SU-DHL-6 (cell line): ENCODE data around the gene FAM98C.
A peak's percentile ranks its signal among the peaks of the same experiment; 100 is the strongest.

Source experiments
- H2AFZ ChIP-seq: fragments of 200-600 bp; sonication (generic); 2 replicates; pipeline ENCODE4 v1.6.1; 2014; ENCODE audit warnings: low read depth, mild to moderate bottlenecking, moderate library complexity, mixed read lengths, antibody characterized with exemption, low read length; ENCODE audit not compliant: severe bottlenecking
- H3F3A ChIP-seq: fragments of 200-600 bp; shearing (Covaris generic); 2 replicates; pipeline ENCODE4 v1.6.0; 2016; ENCODE audit warnings: antibody characterized with exemption, mild to moderate bottlenecking; ENCODE audit not compliant: insufficient read depth
- H3K27ac ChIP-seq: fragments of 200-600 bp; sonication (generic); 2 replicates; pipeline ENCODE4 v1.5.1; 2016; ENCODE audit warnings: low read depth, mild to moderate bottlenecking, low read length, moderate library complexity, mixed read lengths
- H3K27me3 ChIP-seq: fragments of 200-600 bp; sonication (generic), shearing (Covaris generic); 2 replicates; pipeline ENCODE4 v1.6.0; 2014; ENCODE audit warnings: mild to moderate bottlenecking, low read length
- H3K36me3 ChIP-seq: fragments of 200-600 bp; sonication (generic); 2 replicates; pipeline ENCODE4 v1.6.1; 2014; ENCODE audit warnings: mild to moderate bottlenecking, low read length, mixed read lengths
- H3K4me2 ChIP-seq: fragments of 300-600, 200-600 bp; shearing (Covaris generic), sonication (generic); 2 replicates; pipeline ENCODE4 v1.6.0; 2014; ENCODE audit warnings: low read length, low read depth, mild to moderate bottlenecking; ENCODE audit not compliant: poor library complexity, severe bottlenecking
- H3K4me3 ChIP-seq: fragments of 200-600 bp; sonication (generic); 2 replicates; pipeline ENCODE4 v1.5.1; 2014; ENCODE audit warnings: antibody characterized with exemption, low read length, mild to moderate bottlenecking, mixed read lengths; ENCODE audit not compliant: insufficient read depth, poor library complexity, severe bottlenecking
- H3K79me2 ChIP-seq: fragments of 200-600 bp; sonication (generic); 2 replicates; pipeline ENCODE4 v1.6.1; 2014; ENCODE audit warnings: mild to moderate bottlenecking, low read length, moderate library complexity; ENCODE audit not compliant: insufficient read depth
- H3K9ac ChIP-seq: fragments of 200-600 bp; sonication (generic); 2 replicates; pipeline ENCODE4 v1.7.0; 2014; ENCODE audit warnings: mild to moderate bottlenecking, low read length
- H3K9me2 ChIP-seq: fragments of 200-600 bp; sonication (generic); replicated peaks from 2 replicates; pipeline ENCODE4 v1.6.1; 2014; ENCODE audit warnings: low read length; ENCODE audit not compliant: insufficient read depth
- H3K9me3 ChIP-seq: fragments of 200-600 bp; sonication (generic); 2 replicates; pipeline ENCODE4 v1.6.1; 2014; ENCODE audit warnings: low read length, mixed read lengths; ENCODE audit not compliant: insufficient read depth
- H4K20me1 ChIP-seq: fragments of 200-600 bp; sonication (generic); 2 replicates; pipeline ENCODE4 v1.6.1; 2014; ENCODE audit warnings: low read depth, mild to moderate bottlenecking, antibody characterized with exemption, low read length, moderate library complexity, mixed read lengths
- CTCF ChIP-seq: fragments of 200-600 bp; sonication (generic); IDR thresholded peaks from one replicate; pipeline ENCODE4 v1.5.1; 2017; ENCODE audit warnings: antibody characterized with exemption, mild to moderate bottlenecking, low read length, moderate library complexity; ENCODE audit not compliant: insufficient read depth, poor library complexity, severe bottlenecking
- EZH2phosphoT487 ChIP-seq: fragments of 200-600 bp; sonication (generic), shearing (Covaris generic); conservative IDR thresholded peaks from 2 replicates; pipeline ENCODE4 v1.6.1; 2018; ENCODE audit warnings: mild to moderate bottlenecking, antibody characterized with exemption, low read length, moderate library complexity, mixed read lengths

FAM98C gene

GRCh38 chr19:38371081-38371480 is 31.8 kb upstream of the FAM98C start:
- H3K79me2 ChIP-seq = peaks cover 13% of the 10 kb centered on the region
- no peaks in the 10 kb centered on the region; the same call in 1 of the 2 replicates for H4K20me1 ChIP-seq
- no peaks in the 10 kb centered on the region; the same call in 1 of the 2 replicates for H3F3A ChIP-seq
- no peak overlapping the region for H3K27ac ChIP-seq
- H3K27me3 ChIP-seq = no peaks in the 10 kb centered on the region
- no peaks in the 10 kb centered on the region for H3K9me2 ChIP-seq
- no peaks in the 10 kb centered on the region for H3K9me3 ChIP-seq
- no peak overlapping the region for H3K4me3 ChIP-seq
- H3K4me2 ChIP-seq = no peak overlapping the region
- no peaks in the 10 kb centered on the region for H3K36me3 ChIP-seq
- no peak for TF ChIP-seq CTCF
- TF ChIP-seq EZH2phosphoT487 = no peak
- no peak overlapping the region for H3K9ac ChIP-seq
- H2AFZ ChIP-seq = no peak overlapping the region

DNA sequence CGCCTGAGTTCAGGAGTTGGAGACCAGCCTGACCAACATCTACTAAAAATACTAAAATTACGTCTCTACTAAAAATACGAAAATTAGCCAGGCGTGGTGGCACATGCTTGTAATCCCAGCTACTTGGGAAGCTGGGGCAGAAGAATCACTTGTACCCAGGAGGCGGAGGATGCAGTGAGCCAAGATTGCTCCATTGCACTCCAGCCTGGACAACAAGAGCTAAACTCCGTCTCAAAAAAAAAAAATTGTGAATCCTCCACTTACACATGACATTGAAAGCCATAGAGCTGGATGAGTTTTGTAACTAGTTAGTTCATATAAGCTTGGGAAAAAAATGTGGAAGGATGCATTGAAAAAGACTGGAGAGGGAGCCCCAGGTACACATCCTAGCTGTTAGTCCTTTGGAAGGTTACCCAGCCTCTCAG is 29.0 kb upstream of the FAM98C start:
- H3K79me2 ChIP-seq = peaks cover 26% of the 10 kb centered on the region
- H2AFZ ChIP-seq = peak overlapping the region; percentile 68
- H3K9me2 ChIP-seq = no peaks in the 10 kb centered on the region
- peak overlapping the region; percentile 56 for H3K9ac ChIP-seq
- H4K20me1 ChIP-seq = no peaks in the 10 kb centered on the region; the same call in 1 of the 2 replicates
- peak overlapping the region; percentile 69 for H3K4me2 ChIP-seq
- peak overlapping the region; percentile 50 for H3K4me3 ChIP-seq
- TF ChIP-seq EZH2phosphoT487 (no peak), CTCF (no peak)
- H3K27ac ChIP-seq = peak overlapping the region; percentile 13; the same call in 1 of the 2 replicates
- H3K27me3 ChIP-seq = no peaks in the 10 kb centered on the region
- no peaks in the 10 kb centered on the region for H3K9me3 ChIP-seq
- H3F3A ChIP-seq = no peaks in the 10 kb centered on the region; the same call in 1 of the 2 replicates
- no peaks in the 10 kb centered on the region for H3K36me3 ChIP-seq

DNA sequence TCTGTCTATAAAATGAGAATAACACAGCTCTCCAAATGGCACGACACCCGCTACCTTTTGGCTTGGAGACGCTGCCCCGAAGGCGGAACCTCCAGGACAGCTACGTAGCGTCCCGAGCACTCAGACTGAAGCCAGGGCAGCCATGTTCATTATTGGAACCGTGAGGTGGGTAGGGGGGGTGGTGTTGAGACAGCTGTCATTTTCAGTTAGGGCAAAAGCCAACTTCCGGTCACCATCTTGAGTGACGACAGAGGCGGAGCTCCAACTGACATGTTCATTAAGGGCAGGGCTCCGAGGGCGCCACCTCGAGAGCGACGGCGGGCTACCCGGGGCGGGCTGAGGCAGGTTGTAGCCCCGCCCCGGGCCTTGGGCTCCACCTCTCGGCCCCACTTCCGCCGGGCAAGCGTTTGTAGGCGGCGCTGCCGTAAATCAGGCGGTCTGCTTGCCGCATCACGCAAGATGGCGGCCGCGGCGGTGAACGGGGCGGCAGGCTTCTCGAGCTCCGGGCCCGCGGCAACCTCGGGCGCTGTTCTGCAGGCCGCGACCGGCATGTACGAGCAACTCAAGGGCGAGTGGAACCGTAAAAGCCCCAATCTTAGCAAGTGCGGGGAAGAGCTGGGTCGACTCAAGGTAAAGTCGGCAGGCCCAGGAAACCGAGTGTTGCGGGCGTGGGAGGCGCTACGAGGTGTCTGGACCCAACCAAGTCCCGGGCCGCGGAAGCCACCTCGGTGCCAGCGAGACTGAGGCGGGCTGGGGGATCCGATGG is 28.4 kb upstream of the FAM98C start, which contains the start of gene PSMD8:
Gene PSMD8, plus strand, starts transcription at position 240 of the 766 bp plus-strand sequence. Its CDS starts 31 bp downstream, at position 271.
- peak within 1 kb of the TSS; percentile 93 for H3K4me2 ChIP-seq
- TF ChIP-seq CTCF (no peak), EZH2phosphoT487 (no peak)
- H3K27ac ChIP-seq = peak within 1 kb of the TSS; percentile 55
- no peaks in the 10 kb centered on the region for H3K36me3 ChIP-seq
- H3F3A ChIP-seq = no peaks in the 10 kb centered on the region; the same call in 1 of the 2 replicates
- H2AFZ ChIP-seq = peak within 1 kb of the TSS; percentile 68
- H3K79me2 ChIP-seq = peaks cover 26% of the 10 kb centered on the region
- no peaks in the 10 kb centered on the region for H3K27me3 ChIP-seq
- peak within 1 kb of the TSS; percentile 80 for H3K9ac ChIP-seq
- H4K20me1 ChIP-seq = no peaks in the 10 kb centered on the region; the same call in 1 of the 2 replicates
- no peaks in the 10 kb centered on the region for H3K9me3 ChIP-seq
- H3K4me3 ChIP-seq = peak within 1 kb of the TSS; percentile 93
- no peaks in the 10 kb centered on the region for H3K9me2 ChIP-seq
